ENCODE data around the gene ARHGAP8. TPM values are rescaled to one million over a fixed set of nuclear protein-coding genes. Genes with fewer than 3 reads are reported as not detected.

The ARHGAP8 gene
- total RNA-seq, 2 experiments from 2014 or later, result not detected

- CTCF ChIA-PET (ENCODE audit: unreplicated experiment), result no interaction called here
Measured at GRCh38 chr22:44793106-44793505, 40.7 kb downstream of the ARHGAP8 start.

GRCh38 chr22:44793506-44794172, 41.3 kb downstream of the ARHGAP8 start:
- Histone ChIP-seq H3K4me3 (ENCODE audit: low read depth, low read length, poor library complexity, severe bottlenecking) (no peak overlapping the region), H2AFZ (ENCODE audit: low read length) (no peak overlapping the region), H3K4me2 (ENCODE audit: low read length) (no peak overlapping the region), H4K20me1 (ENCODE audit: insufficient read depth, low read length) (no peaks in the 10 kb centered on the region), H3K4me1 (ENCODE audit: insufficient read depth, low read length, poor library complexity, severe bottlenecking) (no peaks in the 10 kb centered on the region), H3K9me2 (ENCODE audit: insufficient read depth, low read length) (no peaks in the 10 kb centered on the region), H3K79me2 (ENCODE audit: insufficient read depth, low read depth, low read length) (no peaks in the 10 kb centered on the region), H3K27ac (ENCODE audit: low read depth, low read length, poor library complexity, severe bottlenecking) (no peak overlapping the region), H3K36me3 (ENCODE audit: insufficient read depth, low read length) (no peaks in the 10 kb centered on the region), H3K9me3 (ENCODE audit: low read length) (no peaks in the 10 kb centered on the region)
- no peak for DNase-seq (ENCODE audit: low spot score)
- POLR2A ChIA-PET, result no interaction called here
- no TSS peak for BruUV-seq (replicated peaks)
- no peak for TF ChIP-seq EZH2phosphoT487 (IDR thresholded peaks at IDR 0.05; ENCODE audit: borderline replicate concordance, low read depth, low read length)
- no peak for TF ChIP-seq CTCF (conservative IDR thresholded peaks at IDR 0.05; ENCODE audit: low read length)
- intact Hi-C loops (cut with micrococcal nuclease; ENCODE audit: unreplicated experiment), result no loop called here
- CTCF ChIA-PET (ENCODE audit: unreplicated experiment), result no interaction called here

More at GRCh38 chr22:44793106-44793505, 40.7 kb downstream of the ARHGAP8 start:
- no peaks in the 10 kb centered on the region for H3K36me3 ChIP-seq (ENCODE audit: insufficient read depth, low read length)
- H3K9me2 ChIP-seq (ENCODE audit: insufficient read depth, low read length), result no peaks in the 10 kb centered on the region
- H3K4me3 ChIP-seq (ENCODE audit: low read depth, low read length, poor library complexity, severe bottlenecking), result no peak overlapping the region
- TF ChIP-seq EZH2phosphoT487 (IDR thresholded peaks at IDR 0.05; ENCODE audit: borderline replicate concordance, low read depth, low read length), result no peak
- TF ChIP-seq CTCF (conservative IDR thresholded peaks at IDR 0.05; ENCODE audit: low read length), result no peak
- no TSS peak for BruUV-seq (replicated peaks)
- intact Hi-C loops (cut with micrococcal nuclease; ENCODE audit: unreplicated experiment), result no loop called here
- no peaks in the 10 kb centered on the region for H3K4me1 ChIP-seq (ENCODE audit: insufficient read depth, low read length, poor library complexity, severe bottlenecking)
- no peak for DNase-seq (ENCODE audit: low spot score)
- no peak overlapping the region for H3K27ac ChIP-seq (ENCODE audit: low read depth, low read length, poor library complexity, severe bottlenecking)
- H3K79me2 ChIP-seq (ENCODE audit: insufficient read depth, low read depth, low read length), result no peaks in the 10 kb centered on the region
- no peaks in the 10 kb centered on the region for H3K9me3 ChIP-seq (ENCODE audit: low read length)
- H3K4me2 ChIP-seq (ENCODE audit: low read length), result no peak overlapping the region
- POLR2A ChIA-PET, result no interaction called here
- H2AFZ ChIP-seq (ENCODE audit: low read length), result no peak overlapping the region
- no peaks in the 10 kb centered on the region for H4K20me1 ChIP-seq (ENCODE audit: insufficient read depth, low read length)
